H9 (cell line): ENCODE results near the gene CELA3A. TPM values are rescaled to one million over a fixed set of nuclear protein-coding genes. Genes with fewer than 3 reads are reported as not detected.
A peak's percentile ranks its signal among the peaks of the same experiment; 100 is the strongest.
"Not testable (repeated sequence)": the region's sequence is repeated elsewhere in the genome, so short reads cannot be mapped to it uniquely, and the experiment has no call there.

Source experiments
- DNase-seq: peaks from one replicate; pipeline ENCODE4 v3.0.0-alpha.2; 2017
- H2AFZ ChIP-seq: one replicate; pipeline ENCODE4 v1.6.1; 2013; ENCODE audit warnings: mild to moderate bottlenecking, low read length, control low read depth, moderate library complexity
- H2AK5ac ChIP-seq: 2 replicates; pipeline ENCODE4 v1.6.1; 2013; ENCODE audit warnings: low read length, control low read depth, mixed read lengths; ENCODE audit not compliant: insufficient read length
- H2BK120ac ChIP-seq: one replicate; pipeline ENCODE4 v1.6.1; 2013; ENCODE audit warnings: low read depth, mild to moderate bottlenecking, low read length, control low read depth, inconsistent platforms; ENCODE audit not compliant: poor library complexity, severe bottlenecking
- H2BK12ac ChIP-seq: 2 replicates; pipeline ENCODE4 v1.6.1; 2013; ENCODE audit warnings: low read length, control low read depth, mixed read lengths, low read depth; ENCODE audit not compliant: insufficient read length
- H2BK15ac ChIP-seq: 2 replicates; pipeline ENCODE4 v1.6.1; 2013; ENCODE audit warnings: low read depth, low read length, control low read depth
- H2BK20ac ChIP-seq: one replicate; pipeline ENCODE4 v1.6.1; 2013; ENCODE audit warnings: low read depth, mild to moderate bottlenecking, low read length, control low read depth, inconsistent platforms; ENCODE audit not compliant: poor library complexity, severe bottlenecking
- H2BK5ac ChIP-seq: 2 replicates; pipeline ENCODE4 v1.6.1; 2013; ENCODE audit warnings: low read length, control low read depth, mixed read lengths; ENCODE audit not compliant: insufficient read length
- H3K14ac ChIP-seq: 2 replicates; pipeline ENCODE4 v1.6.1; 2013; ENCODE audit warnings: low read length, control low read depth; ENCODE audit not compliant: insufficient read depth
- H3K18ac ChIP-seq: 2 replicates; pipeline ENCODE4 v1.6.1; 2013; ENCODE audit warnings: low read depth, mild to moderate bottlenecking, mixed read lengths, low read length, control low read depth; ENCODE audit not compliant: insufficient read length
- H3K23ac ChIP-seq: 2 replicates; pipeline ENCODE4 v1.6.1; 2013; ENCODE audit warnings: low read length, control low read depth, mixed read lengths, low read depth; ENCODE audit not compliant: insufficient read length
- H3K23me2 ChIP-seq: 2 replicates; pipeline ENCODE4 v1.6.1; 2013; ENCODE audit warnings: low read depth, mild to moderate bottlenecking, mixed read lengths, low read length, control low read depth; ENCODE audit not compliant: insufficient read length, poor library complexity, severe bottlenecking
- H3K27ac ChIP-seq: 2 replicates; pipeline ENCODE4 v1.5.1; 2013; ENCODE audit warnings: low read length, control low read depth, mixed read lengths, low read depth; ENCODE audit not compliant: insufficient read length
- H3K27me3 ChIP-seq: 2 replicates; pipeline ENCODE4 v1.6.1; 2013; ENCODE audit warnings: low read length, control low read depth, inconsistent platforms; ENCODE audit not compliant: insufficient read depth
- H3K4ac ChIP-seq: 2 replicates; pipeline ENCODE4 v1.6.1; 2013; ENCODE audit warnings: low read depth, mild to moderate bottlenecking, control low read depth, inconsistent platforms, low read length, moderate library complexity
- H3K4me1 ChIP-seq: 2 replicates; pipeline ENCODE4 v1.6.1; 2013; ENCODE audit warnings: low read length, control low read depth, inconsistent platforms; ENCODE audit not compliant: insufficient read depth
- H3K4me2 ChIP-seq: 2 replicates; pipeline ENCODE4 v1.6.1; 2013; ENCODE audit warnings: low read length, control low read depth, mixed read lengths; ENCODE audit not compliant: insufficient read length, insufficient read depth
- H3K56ac ChIP-seq: 2 replicates; pipeline ENCODE4 v1.6.1; 2013; ENCODE audit warnings: low read depth, mild to moderate bottlenecking, mixed read lengths, low read length, control low read depth; ENCODE audit not compliant: insufficient read length
- H3K79me1 ChIP-seq: 2 replicates; pipeline ENCODE4 v1.6.1; 2013; ENCODE audit warnings: low read depth, mild to moderate bottlenecking, moderate library complexity, low read length, control low read depth, inconsistent platforms; ENCODE audit not compliant: insufficient read depth, poor library complexity, severe bottlenecking
- H3K79me2 ChIP-seq: 2 replicates; pipeline ENCODE4 v1.6.1; 2013; ENCODE audit warnings: low read length, control low read depth, inconsistent platforms; ENCODE audit not compliant: insufficient read depth
- H3K9ac ChIP-seq: 2 replicates; pipeline ENCODE4 v1.6.1; 2013; ENCODE audit warnings: low read length, control low read depth, mixed read lengths; ENCODE audit not compliant: insufficient read length; ENCODE audit errors: extremely low read depth
- H3K9me3 ChIP-seq: one replicate; pipeline ENCODE4 v1.6.1; 2013; ENCODE audit warnings: low read depth, low read length, inconsistent platforms; ENCODE audit not compliant: control insufficient read depth
- H3T11ph ChIP-seq: one replicate; pipeline ENCODE4 v1.6.1; 2013; ENCODE audit warnings: mild to moderate bottlenecking, low read length, control low read depth, inconsistent platforms
- H4K20me1 ChIP-seq: one replicate; pipeline ENCODE4 v1.6.1; 2013; ENCODE audit not compliant: control insufficient read depth, insufficient read length, insufficient read depth
- H4K5ac ChIP-seq: 2 replicates; pipeline ENCODE4 v1.6.1; 2013; ENCODE audit warnings: low read depth, mild to moderate bottlenecking, mixed read lengths, low read length, control low read depth; ENCODE audit not compliant: insufficient read length
- H4K8ac ChIP-seq: replicated peaks from 2 replicates; pipeline ENCODE4 v1.6.1; 2013; ENCODE audit warnings: low read length, control low read depth, mixed read lengths, low read depth; ENCODE audit not compliant: insufficient read length
- H4K91ac ChIP-seq: 2 replicates; pipeline ENCODE4 v1.6.1; 2013; ENCODE audit warnings: low read depth, mild to moderate bottlenecking, moderate library complexity, mixed read lengths, low read length, control low read depth; ENCODE audit not compliant: insufficient read length
- H3K27ac Mint-ChIP-seq, 3 experiments: 2 replicates in 2 of 3; 3 replicates in 1 of 3; pipeline ENCODE4 v1.8.0; 2020 to 2021; ENCODE audit warnings: mixed read lengths in 3 of 3, mild to moderate bottlenecking in 1 of 3, moderate library complexity in 1 of 3
- H3K27me3 Mint-ChIP-seq: 2 replicates; pipeline ENCODE4 v1.8.0; 2021; ENCODE audit warnings: low read depth, mild to moderate bottlenecking, moderate library complexity, mixed read lengths
- H3K36me3 Mint-ChIP-seq, 3 experiments: 2 replicates in 2 of 3; 3 replicates in 1 of 3; pipeline ENCODE4 v1.8.0; 2020 to 2021; ENCODE audit warnings: low read depth in 3 of 3, mixed read lengths in 3 of 3; ENCODE audit not compliant: insufficient read depth in 1 of 3
- H3K4me1 Mint-ChIP-seq, 2 experiments: 2 replicates each; pipeline ENCODE4 v1.8.0; 2020; ENCODE audit warnings: mixed read lengths in 2 of 2
- H3K4me3 Mint-ChIP-seq, 2 experiments: 2 replicates in 1 of 2; 3 replicates in 1 of 2; pipeline ENCODE4 v1.8.0; 2020 to 2021; ENCODE audit warnings: mild to moderate bottlenecking in 2 of 2, mixed read lengths in 2 of 2, moderate library complexity in 1 of 2
- H3K9me3 Mint-ChIP-seq, 2 experiments: 2 replicates in 1 of 2; 3 replicates in 1 of 2; pipeline ENCODE4 v1.8.0; 2020; ENCODE audit warnings: mild to moderate bottlenecking in 2 of 2, mixed read lengths in 2 of 2, moderate library complexity in 1 of 2
- CTCF ChIP-seq: fragments of 200-600 bp; sonication (generic); conservative IDR thresholded peaks from 3 replicates; pipeline ENCODE4 v1.8.0; 2021; ENCODE audit warnings: antibody characterized with exemption, mild to moderate bottlenecking
- WGBS: extraction: QIAGEN DNeasy Blood & Tissue Kit; methylation state at CpG from one replicate; pipeline ENCODE4 v1.1.7; 2013; ENCODE audit warnings: missing lambda C conversion rate, low lambda C conversion rate, mixed read lengths; ENCODE audit not compliant: insufficient read length; ENCODE audit errors: extremely low coverage; 5-methylcytosine and 5-hydroxymethylcytosine counted together
- total RNA-seq: library from RNA; stranded (reverse); gene quantifications from 2 replicates; pipeline ENCODE4 v1.2.1, GENCODE V29; 2021

CELA3A gene
- total RNA-seq, 1 experiment from 2014 or later, result not detected

- H3K27me3 ChIP-seq, H3K14ac ChIP-seq, H3K27ac ChIP-seq, H4K5ac ChIP-seq, H3K4me3 Mint-ChIP-seq, H3K4me1 ChIP-seq, H3K9ac ChIP-seq, H3K79me1 ChIP-seq, H3K56ac ChIP-seq, H3K4ac ChIP-seq, H2AFZ ChIP-seq, H2BK5ac ChIP-seq, H3K27me3 Mint-ChIP-seq, H3K4me1 Mint-ChIP-seq, H4K8ac ChIP-seq, H4K20me1 ChIP-seq, H3T11ph ChIP-seq, H2BK20ac ChIP-seq, H3K36me3 Mint-ChIP-seq, H3K18ac ChIP-seq, H3K9me3 ChIP-seq, H2AK5ac ChIP-seq, H3K23me2 ChIP-seq, H4K91ac ChIP-seq, H3K23ac ChIP-seq, H2BK15ac ChIP-seq, H3K9me3 Mint-ChIP-seq, H3K79me2 ChIP-seq, H2BK120ac ChIP-seq, H3K27ac Mint-ChIP-seq, H3K4me2 ChIP-seq, H2BK12ac ChIP-seq: not testable (repeated sequence)
- peak; percentile 45; the same call in 2 of the 3 replicates for TF ChIP-seq CTCF
- DNase-seq, result peak; percentile 50
- no CpG with 5 or more reads among the region's 21 CpGs for WGBS
These were observed 20.8 kb upstream of the CELA3A start for GRCh38 chr1:21980515-21981220.

GRCh38 chr1:21981253-21981652, 20.2 kb upstream of the CELA3A start:
- not testable (repeated sequence) for H3K36me3 Mint-ChIP-seq, H3K4ac ChIP-seq, H3K14ac ChIP-seq

More at GRCh38 chr1:21981253-21981652, 20.2 kb upstream of the CELA3A start:
- DNase-seq, H3K4me3 Mint-ChIP-seq, H3K9me3 Mint-ChIP-seq, H4K20me1 ChIP-seq, H3K79me2 ChIP-seq, H3T11ph ChIP-seq, H2BK120ac ChIP-seq, H2BK12ac ChIP-seq, H3K23me2 ChIP-seq, H3K27ac Mint-ChIP-seq, H3K27me3 Mint-ChIP-seq, H3K4me1 Mint-ChIP-seq, H2AFZ ChIP-seq, H3K79me1 ChIP-seq, H4K91ac ChIP-seq, H4K5ac ChIP-seq, H3K4me2 ChIP-seq, H3K9me3 ChIP-seq, H3K9ac ChIP-seq, H3K56ac ChIP-seq, H3K18ac ChIP-seq, H2AK5ac ChIP-seq, H4K8ac ChIP-seq, H3K23ac ChIP-seq, H2BK20ac ChIP-seq, H3K27ac ChIP-seq, H2BK15ac ChIP-seq, H2BK5ac ChIP-seq, H3K27me3 ChIP-seq, H3K4me1 ChIP-seq: not testable (repeated sequence)
- no CpG with 5 or more reads among the region's 4 CpGs for WGBS
